Astrocyte (in vitro differentiated cells and primary cell): Measurements from ENCODE around the gene GGNBP2.

Experiments
- CTCF ChIP-seq: IDR thresholded peaks from 2 replicates; pipeline ENCODE4 v1.5.1; 2011; ENCODE audit warnings: low read depth, mild to moderate bottlenecking, inconsistent platforms, low read length, moderate library complexity; ENCODE audit not compliant: insufficient read depth
- EZH2 ChIP-seq: IDR thresholded peaks from 2 replicates; pipeline ENCODE4 v1.6.1; 2012; ENCODE audit warnings: mild to moderate bottlenecking, low read length, inconsistent platforms; ENCODE audit not compliant: insufficient read depth

GRCh38 chr17:36610474-36610873, 65.8 kb downstream of the GGNBP2 start:
- no peak for TF ChIP-seq CTCF
- TF ChIP-seq EZH2: no peak
